Activated T-cell treated with anti-CD3 and anti-CD28 coated beads, Interleukin-2, amount 50 U/mL, for 72 hours (primary cell): ENCODE data around the gene TMEM270. TPM values are rescaled to one million over a fixed set of nuclear protein-coding genes. Genes with fewer than 3 reads are reported as not detected.

Source experiments
- ATAC-seq, 2 donors: fragments of 150-1000 bp; cut with Tn5 transposase; replicated peaks in 1 of 2; 2 replicates each; pipeline ENCODE4 v1.10.0; 2021; ENCODE audit warnings: moderate library complexity in 2 of 2, mild to moderate bottlenecking in 1 of 2
- DNase-seq, 2 donors: peaks; one replicate each; pipeline ENCODE4 v3.0.0; 2021 to 2022; ENCODE audit warnings: mixed read lengths in 1 of 2
- H3K27ac Mint-ChIP-seq: one replicate; pipeline ENCODE4 v1.8.0; 2022; ENCODE audit warnings: mild to moderate bottlenecking, moderate library complexity, mixed read lengths
- H3K27me3 Mint-ChIP-seq: one replicate; pipeline ENCODE4 v1.8.0; 2022; ENCODE audit warnings: low read depth, mixed read lengths
- H3K36me3 Mint-ChIP-seq, 2 donors: one replicate each; pipeline ENCODE4 v1.8.0; 2022; ENCODE audit warnings: mixed read lengths in 2 of 2, mild to moderate bottlenecking in 1 of 2; ENCODE audit not compliant: insufficient read depth in 2 of 2
- H3K4me1 Mint-ChIP-seq: one replicate; pipeline ENCODE4 v1.8.0; 2022; ENCODE audit warnings: low read depth, mixed read lengths
- H3K4me3 Mint-ChIP-seq, 2 donors: one replicate each; pipeline ENCODE4 v1.8.0; 2022; ENCODE audit warnings: mild to moderate bottlenecking in 2 of 2, mixed read lengths in 2 of 2, moderate library complexity in 2 of 2
- H3K9me3 Mint-ChIP-seq, 2 donors: one replicate each; pipeline ENCODE4 v1.8.0; 2022; ENCODE audit warnings: mixed read lengths in 2 of 2
- total RNA-seq, 2 donors: library from RNA; stranded (reverse); gene quantifications; one replicate each; pipeline ENCODE4 v1.2.3, GENCODE V29; 2022

The TMEM270 gene
- total RNA-seq, 2 donors from 2014 or later: not detected

GRCh38 chr7:73892003-73892999, 31.3 kb downstream of the TMEM270 start:
- H3K4me1 Mint-ChIP-seq: peaks cover 22% of the 10 kb centered on the region
- no peaks in the 10 kb centered on the region for H3K9me3 Mint-ChIP-seq
- peaks cover 8% of the 10 kb centered on the region for H3K27me3 Mint-ChIP-seq

GRCh38 chr7:73893342-73894101, 32.6 kb downstream of the TMEM270 start:
- ATAC-seq: no peak
- no peaks in the 10 kb centered on the region for H3K27me3 Mint-ChIP-seq

More at GRCh38 chr7:73892003-73892999, 31.3 kb downstream of the TMEM270 start:
- Mint-ChIP-seq H3K36me3 (no peaks in the 10 kb centered on the region), H3K4me3 (no peak overlapping the region), H3K27ac (peak overlapping the region; percentile 43)
- no peak for DNase-seq
- ATAC-seq: no peak

GRCh38 chr7:73894166-73894565, 33.2 kb downstream of the TMEM270 start:
- ATAC-seq (no peak), DNase-seq (no peak)
- Mint-ChIP-seq H3K36me3 (no peaks in the 10 kb centered on the region), H3K4me1 (peaks cover 22% of the 10 kb centered on the region), H3K4me3 (no peak overlapping the region), H3K9me3 (no peaks in the 10 kb centered on the region), H3K27me3 (no peaks in the 10 kb centered on the region), H3K27ac (no peak overlapping the region)

More at GRCh38 chr7:73893342-73894101, 32.6 kb downstream of the TMEM270 start:
- DNase-seq: no peak
- H3K4me3 Mint-ChIP-seq: no peak overlapping the region
- H3K9me3 Mint-ChIP-seq: no peaks in the 10 kb centered on the region
- no peaks in the 10 kb centered on the region for H3K36me3 Mint-ChIP-seq
- no peak overlapping the region for H3K27ac Mint-ChIP-seq
- H3K4me1 Mint-ChIP-seq: peaks cover 22% of the 10 kb centered on the region

GRCh38 chr7:73894733-73895551, 34.0 kb downstream of the TMEM270 start:
- Mint-ChIP-seq H3K9me3 (no peaks in the 10 kb centered on the region), H3K27me3 (no peaks in the 10 kb centered on the region), H3K36me3 (no peaks in the 10 kb centered on the region), H3K4me1 (peaks cover 21% of the 10 kb centered on the region), H3K27ac (no peak overlapping the region), H3K4me3 (no peak overlapping the region)
- DNase-seq (no peak), ATAC-seq (no peak)

- H3K4me3 Mint-ChIP-seq: no peak overlapping the region
- H3K27ac Mint-ChIP-seq: no peak overlapping the region
- H3K36me3 Mint-ChIP-seq: no peaks in the 10 kb centered on the region
- no peaks in the 10 kb centered on the region for H3K9me3 Mint-ChIP-seq
- DNase-seq (no peak), ATAC-seq (no peak)
- H3K4me1 Mint-ChIP-seq: peaks cover 14% of the 10 kb centered on the region
- no peaks in the 10 kb centered on the region for H3K27me3 Mint-ChIP-seq
Observed at GRCh38 chr7:73895626-73896025, 34.7 kb downstream of the TMEM270 start.

GRCh38 chr7:73896454-73896853, 35.5 kb downstream of the TMEM270 start:
- Mint-ChIP-seq H3K9me3 (no peaks in the 10 kb centered on the region), H3K27me3 (no peaks in the 10 kb centered on the region), H3K27ac (no peak overlapping the region), H3K4me3 (no peak overlapping the region), H3K4me1 (peaks cover 13% of the 10 kb centered on the region), H3K36me3 (no peaks in the 10 kb centered on the region)
- ATAC-seq (no peak), DNase-seq (no peak)

- H3K4me3 Mint-ChIP-seq: no peak overlapping the region
- DNase-seq (no peak), ATAC-seq (no peak)
- H3K27me3 Mint-ChIP-seq: no peaks in the 10 kb centered on the region
- H3K27ac Mint-ChIP-seq: no peak overlapping the region
- no peaks in the 10 kb centered on the region for H3K36me3 Mint-ChIP-seq
- no peaks in the 10 kb centered on the region for H3K9me3 Mint-ChIP-seq
- peaks cover 10% of the 10 kb centered on the region for H3K4me1 Mint-ChIP-seq
Observed at GRCh38 chr7:73899731-73900142, 38.8 kb downstream of the TMEM270 start.

- Mint-ChIP-seq H3K36me3 (no peaks in the 10 kb centered on the region), H3K27me3 (no peaks in the 10 kb centered on the region), H3K9me3 (no peaks in the 10 kb centered on the region)
Observed at GRCh38 chr7:73900286-73900685, 39.3 kb downstream of the TMEM270 start.

GRCh38 chr7:73901231-73901822, 40.4 kb downstream of the TMEM270 start:
- H3K36me3 Mint-ChIP-seq: no peaks in the 10 kb centered on the region
- H3K27ac Mint-ChIP-seq: no peak overlapping the region
- H3K4me3 Mint-ChIP-seq: no peak overlapping the region
- H3K27me3 Mint-ChIP-seq: no peaks in the 10 kb centered on the region
- DNase-seq: no peak
- H3K4me1 Mint-ChIP-seq: peaks cover 8% of the 10 kb centered on the region
- ATAC-seq: no peak
- no peaks in the 10 kb centered on the region for H3K9me3 Mint-ChIP-seq

More at GRCh38 chr7:73900286-73900685, 39.3 kb downstream of the TMEM270 start:
- DNase-seq (no peak), ATAC-seq (no peak)
- Mint-ChIP-seq H3K4me1 (peaks cover 10% of the 10 kb centered on the region), H3K4me3 (no peak overlapping the region), H3K27ac (no peak overlapping the region)

- no peaks in the 10 kb centered on the region for H3K36me3 Mint-ChIP-seq
- H3K4me3 Mint-ChIP-seq: no peak overlapping the region
- no peak overlapping the region for H3K27ac Mint-ChIP-seq
- H3K27me3 Mint-ChIP-seq: no peaks in the 10 kb centered on the region
- no peak for DNase-seq
- H3K4me1 Mint-ChIP-seq: peaks cover 1% of the 10 kb centered on the region
- ATAC-seq: no peak
- H3K9me3 Mint-ChIP-seq: no peaks in the 10 kb centered on the region
Observed at GRCh38 chr7:73901823-73902597, 41.1 kb downstream of the TMEM270 start.

GRCh38 chr7:73903321-73904218, 42.6 kb downstream of the TMEM270 start:
- Mint-ChIP-seq H3K9me3 (no peaks in the 10 kb centered on the region), H3K4me1 (no peaks in the 10 kb centered on the region), H3K4me3 (no peak overlapping the region), H3K27ac (no peak overlapping the region), H3K27me3 (no peaks in the 10 kb centered on the region), H3K36me3 (no peaks in the 10 kb centered on the region)
- DNase-seq (no peak), ATAC-seq (no peak)
